HG03064 (cell line): Measurements from ENCODE around the gene CALHM4.

Experiments used
- ATAC-seq: cut with Tn5 transposase; IDR thresholded peaks from one replicate; pipeline ENCODE4 v1.9.1; 2021; ENCODE audit warnings: low read depth; ENCODE audit not compliant: unreplicated experiment

Gene CALHM4

GRCh38 chr6:116536216-116536621, 17.3 kb upstream of the CALHM4 start:
- ATAC-seq, result no peak

- ATAC-seq, result no peak
These were observed 11.1 kb upstream of the CALHM4 start for GRCh38 chr6:116542426-116542825.

- no peak for ATAC-seq
These were observed 10.4 kb upstream of the CALHM4 start for GRCh38 chr6:116543149-116543548.

GRCh38 chr6:116545651-116546050, 7.9 kb upstream of the CALHM4 start, which contains the start of gene TRAPPC3L:
Gene TRAPPC3L, minus strand, starts transcription at chr6:116545684. Its CDS starts 170 bp downstream, at chr6:116545514.
- ATAC-seq, result no peak

- ATAC-seq, result no peak
These were observed 6.2 kb upstream of the CALHM4 start for GRCh38 chr6:116547358-116547757.

GRCh38 chr6:116550796-116551195, 2.8 kb upstream of the CALHM4 start:
- ATAC-seq, result no peak

- no peak for ATAC-seq
These were observed 2.5 kb downstream of the CALHM4 start for GRCh38 chr6:116556065-116556464.

GRCh38 chr6:116556814-116557415, 3.4 kb downstream of the CALHM4 start:
- no peak for ATAC-seq

- no peak for ATAC-seq
These were observed 4.3 kb downstream of the CALHM4 start for GRCh38 chr6:116557893-116558292.

- no peak for ATAC-seq
These were observed 6.6 kb downstream of the CALHM4 start for GRCh38 chr6:116560130-116560529.

- ATAC-seq, result no peak
These were observed 7.9 kb downstream of the CALHM4 start for GRCh38 chr6:116561377-116562018.

GRCh38 chr6:116562019-116562403, 8.5 kb downstream of the CALHM4 start:
- ATAC-seq, result no peak

- no peak for ATAC-seq
These were observed 9.1 kb downstream of the CALHM4 start for GRCh38 chr6:116562614-116563013.

GRCh38 chr6:116563830-116564229, 10.3 kb downstream of the CALHM4 start:
- ATAC-seq, result no peak

GRCh38 chr6:116564311-116564710, 10.8 kb downstream of the CALHM4 start:
- ATAC-seq, result no peak

- ATAC-seq, result no peak
These were observed 11.6 kb downstream of the CALHM4 start for GRCh38 chr6:116564921-116565872.

- ATAC-seq, result no peak
These were observed 14.6 kb downstream of the CALHM4 start for GRCh38 chr6:116568111-116568510.

- no peak for ATAC-seq
These were observed 15.5 kb downstream of the CALHM4 start for GRCh38 chr6:116568821-116569755.

- peak; percentile 97 for ATAC-seq
These were observed 17.5 kb downstream of the CALHM4 start, which contains the start of gene RWDD1 for GRCh38 chr6:116570856-116571682. Gene RWDD1, plus strand, starts transcription at chr6:116571504. Its CDS starts 79 bp downstream, at chr6:116571583.
